ENCODE measurements around the gene DAPK2.

Gene DAPK2

DNA sequence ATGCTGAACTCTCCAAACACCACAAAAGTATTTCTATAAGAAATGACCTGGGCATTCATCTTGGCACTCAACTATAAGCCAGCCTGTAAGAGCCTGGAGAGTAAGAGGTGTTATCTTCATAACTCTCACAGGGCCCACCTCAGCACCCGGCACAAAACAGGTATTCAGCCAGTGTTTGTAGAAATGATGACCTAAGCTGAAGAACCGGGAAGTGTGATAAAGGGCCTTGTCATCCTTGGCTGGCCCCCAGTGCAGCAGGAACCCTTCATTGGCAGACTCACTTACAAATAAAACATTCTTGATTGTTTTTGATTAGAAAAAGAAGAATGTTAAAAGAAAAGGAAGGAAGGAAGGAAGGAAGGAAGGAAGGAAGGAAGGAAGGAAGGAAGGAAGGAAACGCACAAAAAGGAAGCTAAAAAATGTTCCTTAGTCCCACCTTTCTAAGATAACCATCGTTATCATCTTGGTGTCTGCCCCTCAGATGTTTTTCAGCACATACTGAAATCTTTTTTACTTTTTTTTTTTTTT is 52.1 kb downstream of the DAPK2 start:
- DNase-seq: no peak

DNA sequence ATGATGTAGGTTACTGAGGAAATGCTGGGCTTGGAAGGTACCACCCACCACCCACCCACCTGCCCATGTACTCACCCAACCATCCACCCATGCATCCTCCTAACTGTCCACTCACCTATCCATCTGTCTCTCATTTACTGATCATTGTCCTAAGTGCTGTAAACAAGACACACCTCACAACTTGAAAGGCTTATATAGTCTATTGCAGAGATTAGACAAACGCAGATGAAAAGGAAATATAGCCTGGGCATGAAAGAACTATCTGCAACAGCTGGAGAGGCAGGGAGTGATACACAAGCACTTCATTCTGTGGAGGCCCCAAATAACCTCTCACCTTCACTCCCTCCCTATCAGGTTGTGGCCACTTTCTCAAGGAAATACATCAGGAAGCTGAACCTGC is 54.0 kb downstream of the DAPK2 start:
- no peak for DNase-seq

DNA sequence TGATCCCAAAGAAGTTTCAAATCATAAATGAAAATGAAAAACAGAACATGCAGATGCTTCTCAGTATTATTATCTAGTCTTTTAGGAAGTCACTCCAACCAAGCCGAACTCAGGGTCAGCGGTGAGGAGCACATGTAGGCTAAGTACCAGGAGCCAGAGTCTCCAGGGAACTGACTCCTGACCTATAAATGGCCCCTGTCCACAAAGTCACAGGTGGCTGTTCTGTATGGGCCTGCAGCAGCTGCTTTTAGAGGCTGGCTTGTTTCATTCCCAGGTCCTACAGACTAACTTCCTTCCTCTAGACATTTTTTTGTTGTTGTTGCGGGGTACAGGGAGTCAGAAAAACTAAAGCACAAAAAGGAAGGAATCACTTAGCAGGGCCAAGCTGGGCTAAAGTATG is 54.6 kb downstream of the DAPK2 start:
- DNase-seq: no peak

DNA sequence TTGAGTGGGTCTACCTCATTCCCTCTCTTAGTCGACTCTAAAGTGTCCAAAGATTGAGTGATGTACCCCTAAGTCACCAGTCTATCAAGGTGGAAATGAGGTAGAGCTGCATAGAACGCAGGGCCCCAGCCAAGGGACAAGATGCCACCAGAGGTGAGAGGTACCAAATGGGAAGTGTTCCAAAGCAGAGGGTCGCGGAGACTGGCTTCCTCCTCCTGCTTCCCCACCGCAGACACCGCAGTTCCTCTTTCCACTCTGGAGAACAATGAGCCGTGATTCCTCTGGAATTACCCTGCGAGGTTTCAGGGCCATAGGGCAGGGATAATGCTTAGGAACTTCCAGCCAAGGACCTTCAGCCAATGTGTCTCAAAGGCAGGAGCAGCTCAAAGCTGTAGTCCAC is 55.8 kb downstream of the DAPK2 start:
- no peak for DNase-seq

DNA sequence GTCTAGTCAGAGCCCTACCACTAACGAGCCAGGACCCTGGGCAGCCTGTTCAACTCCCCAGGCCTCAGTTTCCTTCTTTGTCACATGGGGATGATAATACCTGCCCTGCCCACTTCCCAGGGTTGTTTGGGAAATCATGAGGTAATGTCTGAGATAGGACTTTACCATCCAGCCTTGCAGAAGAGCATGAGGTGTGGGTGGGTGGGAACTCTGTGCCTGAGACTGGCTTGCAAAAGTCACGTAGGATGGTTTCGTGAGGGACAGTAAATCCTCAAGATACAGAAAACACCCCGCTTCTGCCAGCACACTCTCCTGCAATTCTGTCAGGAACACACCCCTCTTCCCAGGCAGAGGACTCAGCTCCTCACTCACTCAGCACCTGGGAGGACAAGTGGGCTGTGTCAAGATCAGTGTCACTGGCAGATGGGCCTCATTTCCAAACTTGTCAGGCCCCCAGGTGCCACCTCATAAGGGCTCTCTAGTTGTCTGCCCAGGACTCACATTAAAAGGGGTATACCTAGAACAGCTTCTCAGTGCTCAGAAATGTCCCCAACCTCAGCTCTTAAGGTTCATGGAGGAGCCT is 58.4 kb downstream of the DAPK2 start:
- no peak for DNase-seq

DNA sequence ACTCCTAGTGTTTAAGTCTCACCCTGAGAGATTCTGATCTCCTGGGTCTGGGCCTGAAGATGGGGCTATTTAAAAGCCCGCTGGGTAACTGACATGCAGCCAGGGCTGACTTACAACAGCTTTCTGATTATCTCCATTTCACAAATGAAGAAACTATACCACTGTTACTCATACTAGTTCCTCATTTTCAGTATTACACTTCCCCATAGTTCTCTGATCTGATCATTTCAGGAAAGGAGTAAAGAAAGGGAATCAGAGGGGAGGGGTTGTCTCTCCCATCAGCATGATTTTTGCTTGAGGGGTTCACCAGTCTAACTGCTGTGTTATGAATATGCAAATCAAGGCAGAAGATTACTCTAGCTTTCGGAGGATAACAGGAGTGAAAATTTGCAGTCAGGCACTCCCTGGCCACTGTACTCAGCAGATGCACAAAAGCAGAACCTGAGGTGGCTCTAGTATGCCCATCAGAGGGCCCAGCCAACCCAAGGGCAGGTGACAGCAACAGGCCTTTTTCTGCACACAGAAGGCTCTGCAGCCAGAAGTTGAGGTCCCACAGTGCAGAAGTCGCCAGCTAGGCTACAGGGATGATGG is 59.4 kb downstream of the DAPK2 start:
- DNase-seq: no peak

DNA sequence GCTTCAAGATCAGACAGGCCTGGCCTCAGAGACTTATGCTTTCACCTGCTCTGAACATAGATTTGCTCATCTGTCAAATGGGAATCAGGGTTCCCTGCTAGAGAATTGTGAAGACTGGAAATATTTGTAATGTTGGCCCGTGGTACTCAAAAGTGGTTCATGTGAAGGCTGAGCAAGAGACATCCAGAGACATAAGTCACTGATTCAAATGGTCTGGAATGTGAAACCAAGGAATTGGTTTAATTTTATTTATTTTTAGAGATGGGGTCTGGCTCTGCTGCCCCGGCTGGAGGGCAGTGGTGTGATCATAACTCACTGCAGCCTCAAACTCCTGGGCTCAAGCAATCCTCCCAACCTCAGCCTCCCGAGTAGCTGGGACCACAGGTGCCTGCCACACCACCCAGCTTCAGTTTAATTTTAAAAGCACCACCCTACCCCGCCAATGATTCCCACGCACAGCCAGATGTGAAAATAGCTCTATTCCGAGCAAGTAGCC is 60.1 kb downstream of the DAPK2 start:
- no peak for DNase-seq

DNA sequence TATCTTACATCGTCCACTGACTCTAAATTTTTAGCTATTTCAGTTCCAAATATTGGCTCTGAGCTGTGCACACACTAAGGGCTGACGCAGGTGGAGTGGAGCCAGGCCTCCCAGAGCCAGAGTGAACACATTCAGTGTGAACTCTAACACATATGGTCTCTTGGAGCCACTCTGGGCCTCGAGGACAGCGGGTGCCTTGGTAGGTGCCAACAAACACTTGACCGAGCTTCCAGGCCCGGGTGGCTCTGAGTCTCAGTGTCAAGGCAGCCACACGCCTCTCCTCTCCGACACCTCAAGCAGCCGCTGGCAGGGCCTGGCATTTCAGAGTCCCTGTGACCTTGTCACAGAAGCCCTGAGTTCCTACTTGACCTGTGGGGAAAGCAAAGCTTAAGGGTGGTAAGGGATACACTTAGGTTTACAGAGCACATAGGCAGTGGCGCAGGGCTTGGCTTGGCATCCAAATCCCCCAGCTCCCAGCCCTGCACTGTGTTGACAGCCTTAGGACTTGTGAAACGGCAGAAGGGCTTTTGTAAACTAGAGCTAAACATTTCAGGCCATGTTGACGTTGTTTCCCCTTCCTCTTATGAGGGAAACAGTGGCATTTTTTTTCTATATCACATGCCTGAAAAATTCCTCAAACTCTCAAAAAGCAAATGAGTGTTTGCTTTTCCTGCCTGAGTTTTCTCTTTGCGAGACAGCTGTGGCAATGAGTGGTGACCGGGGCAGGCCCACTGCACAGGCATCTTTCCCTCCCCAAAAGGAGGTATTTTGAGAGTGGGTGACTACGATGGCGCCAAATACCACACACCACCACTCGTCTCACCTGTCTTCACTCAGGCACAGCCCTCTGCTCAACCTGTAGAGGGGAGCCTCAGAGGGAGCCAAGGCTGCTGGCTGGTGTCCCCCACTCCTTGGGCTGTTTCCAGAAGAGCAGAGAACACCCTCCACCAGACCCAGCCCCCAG is 60.8 kb downstream of the DAPK2 start:
- DNase-seq: no peak

DNA sequence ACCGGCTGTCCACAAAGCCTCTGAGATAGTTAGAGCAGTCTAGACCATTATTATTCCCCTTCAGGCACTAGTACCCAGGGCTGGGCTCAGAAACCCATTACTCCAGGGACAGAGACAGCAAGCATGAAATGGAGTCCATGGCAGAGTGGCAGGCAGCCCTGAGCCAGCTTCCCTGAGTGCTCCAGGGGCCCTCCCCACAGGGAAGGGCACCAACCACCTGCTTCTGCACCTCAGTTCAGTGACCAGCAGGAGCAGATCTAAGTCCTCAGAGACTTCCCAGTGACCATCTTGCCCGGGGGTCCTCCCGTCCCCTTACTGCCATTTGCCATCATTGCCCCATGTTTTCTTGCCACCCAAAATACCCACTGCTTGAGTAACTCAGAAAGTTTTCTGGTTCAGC is 62.0 kb downstream of the DAPK2 start:
- DNase-seq: no peak

DNA sequence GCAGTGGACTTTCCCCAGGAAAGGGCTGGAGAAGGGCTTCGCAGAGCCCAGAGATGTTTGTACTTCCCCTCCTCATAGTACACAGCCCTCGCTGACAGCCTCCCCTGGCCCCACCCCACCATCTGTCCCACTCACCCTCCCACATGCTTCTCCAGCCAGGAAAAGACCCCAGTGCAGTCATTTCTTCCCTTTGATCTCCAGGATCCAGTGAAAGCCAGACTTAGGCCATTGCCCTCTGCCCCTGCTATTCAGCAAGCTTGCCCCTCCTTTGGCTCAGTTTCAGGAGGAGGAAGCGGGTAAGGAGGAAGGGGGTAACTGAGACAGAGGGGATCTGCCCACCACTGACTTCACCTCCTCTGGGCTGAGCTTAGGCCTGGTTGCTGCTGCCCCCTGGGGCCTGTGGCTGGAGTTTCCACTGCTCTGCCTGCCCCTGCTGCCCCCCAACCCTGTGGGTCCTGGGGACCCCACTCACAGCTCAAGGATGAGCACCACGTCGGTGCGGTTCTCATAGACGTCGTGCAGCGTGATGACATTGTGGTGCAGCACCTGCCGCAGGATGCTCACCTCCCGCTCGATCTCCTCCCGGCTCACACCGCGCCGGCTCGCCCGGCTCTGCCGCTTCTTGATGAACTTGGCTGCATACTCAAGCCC is 63.1 kb downstream of the DAPK2 start:
- DNase-seq: no peak

DNA sequence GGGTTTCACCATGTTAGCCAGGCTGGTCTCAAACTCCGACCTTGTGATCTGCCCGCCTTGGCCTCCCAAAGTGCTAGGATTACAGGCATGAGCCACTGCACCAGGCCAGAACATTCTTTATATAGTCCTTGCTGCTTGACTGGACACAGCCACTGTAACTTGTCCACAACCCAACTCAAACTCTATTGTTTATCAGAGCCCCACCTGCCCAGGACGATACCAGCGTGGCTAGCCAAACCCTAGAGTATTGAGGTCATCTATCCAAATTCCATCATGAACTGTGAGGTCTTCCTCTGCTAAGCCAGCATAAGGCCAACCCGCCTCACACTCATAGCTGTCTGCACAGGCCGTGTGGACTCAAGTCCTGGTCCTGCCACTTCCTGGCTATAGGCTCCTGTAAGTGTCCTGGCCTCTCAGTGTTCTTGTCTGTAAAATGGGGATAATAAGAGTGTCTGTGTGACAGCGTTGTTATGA is 63.9 kb downstream of the DAPK2 start:
- no peak for DNase-seq

DNA sequence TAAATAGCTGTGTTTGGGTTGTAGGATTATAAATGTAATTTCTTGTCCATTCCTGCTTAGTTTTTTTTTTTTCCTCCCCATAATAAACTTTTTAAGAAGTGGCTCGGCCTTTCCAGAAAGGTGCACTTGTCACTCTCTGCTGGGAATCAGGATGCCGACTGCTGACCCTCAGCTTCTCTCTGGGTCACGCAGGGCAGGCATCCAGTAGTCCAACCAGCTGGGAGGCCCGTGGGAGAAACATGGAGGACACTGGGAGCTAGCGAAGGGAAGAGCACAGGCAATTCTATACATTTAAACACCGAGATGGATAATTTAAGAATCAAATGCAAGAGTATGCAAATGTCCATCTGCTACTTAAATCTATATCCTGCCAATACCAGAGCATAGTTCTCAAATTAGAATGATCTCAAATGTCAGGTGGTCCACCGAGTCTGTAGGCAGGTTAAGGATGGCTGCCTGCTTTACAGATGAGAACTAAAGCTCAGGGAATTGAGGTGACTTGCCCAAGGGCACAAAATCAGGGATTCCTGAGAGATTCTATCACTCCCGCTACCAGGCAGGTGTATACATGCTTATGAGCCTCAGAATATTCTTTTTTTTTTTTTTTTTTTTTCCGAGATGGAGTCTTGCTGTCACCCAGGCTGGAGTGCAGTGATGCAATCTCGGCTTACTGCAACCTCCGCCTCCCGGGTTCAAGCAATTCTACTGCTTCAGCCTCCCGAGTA is 64.5 kb downstream of the DAPK2 start:
- DNase-seq: no peak

DNA sequence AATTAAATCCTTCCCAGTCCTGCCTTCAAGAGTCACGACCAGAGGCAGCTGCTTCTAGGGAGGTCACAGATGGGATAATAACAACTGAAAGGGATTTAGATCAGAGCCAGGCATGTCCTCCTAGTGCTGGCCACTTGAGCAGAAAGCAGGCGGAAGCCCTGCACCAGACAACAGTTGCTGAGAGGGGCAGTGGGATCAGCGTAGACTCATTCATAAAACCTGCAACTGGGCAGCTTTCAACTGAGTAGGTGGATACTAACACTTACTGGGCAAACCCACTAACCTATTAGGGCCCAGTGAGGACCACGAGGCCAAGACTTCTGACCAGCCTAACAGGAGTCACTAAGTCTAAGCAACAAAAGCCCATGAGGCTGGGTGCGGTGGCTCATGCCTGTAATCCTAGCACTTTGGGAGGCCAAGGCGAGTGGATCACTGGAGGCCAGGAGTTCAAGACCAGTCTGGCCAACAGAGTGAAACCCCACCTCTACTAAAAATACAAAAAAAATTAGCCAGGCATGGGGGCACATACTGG is 67.0 kb downstream of the DAPK2 start:
- no peak for DNase-seq

DNA sequence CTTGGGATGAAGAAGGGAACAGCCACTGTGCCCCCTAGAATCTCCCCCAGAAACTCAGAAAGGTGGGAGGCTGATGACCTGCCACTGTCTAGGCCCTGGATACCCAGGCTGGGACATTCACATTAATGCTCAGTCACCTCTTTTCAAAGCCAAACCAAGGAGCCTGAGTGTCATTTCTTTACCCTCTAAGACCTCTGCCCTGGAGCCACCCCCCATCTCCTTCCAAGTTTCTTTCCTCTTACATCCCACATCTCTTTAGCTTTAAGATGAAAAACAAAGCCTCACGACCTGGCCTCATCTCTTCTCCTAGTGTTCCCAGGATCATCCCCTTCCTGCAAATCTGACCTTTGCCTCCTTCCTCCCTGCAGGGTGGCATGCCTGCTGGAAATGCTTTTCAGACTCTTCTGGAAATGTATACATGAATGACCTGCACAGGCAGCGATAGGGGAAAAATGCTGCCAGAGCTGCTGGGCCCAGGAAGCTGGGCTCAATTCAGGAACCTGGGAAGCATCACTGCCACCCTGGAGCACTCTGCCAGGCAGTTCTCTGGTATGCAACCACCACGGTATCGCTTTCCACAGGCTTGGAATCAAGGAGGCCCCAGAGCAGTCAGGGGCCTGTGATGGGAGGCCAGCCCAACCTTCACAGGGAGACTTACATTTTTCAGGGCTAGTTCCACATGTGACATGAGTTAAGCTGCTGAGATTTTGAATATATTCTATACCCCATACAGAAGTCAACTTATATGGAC is 67.6 kb downstream of the DAPK2 start:
- no peak for DNase-seq

DNA sequence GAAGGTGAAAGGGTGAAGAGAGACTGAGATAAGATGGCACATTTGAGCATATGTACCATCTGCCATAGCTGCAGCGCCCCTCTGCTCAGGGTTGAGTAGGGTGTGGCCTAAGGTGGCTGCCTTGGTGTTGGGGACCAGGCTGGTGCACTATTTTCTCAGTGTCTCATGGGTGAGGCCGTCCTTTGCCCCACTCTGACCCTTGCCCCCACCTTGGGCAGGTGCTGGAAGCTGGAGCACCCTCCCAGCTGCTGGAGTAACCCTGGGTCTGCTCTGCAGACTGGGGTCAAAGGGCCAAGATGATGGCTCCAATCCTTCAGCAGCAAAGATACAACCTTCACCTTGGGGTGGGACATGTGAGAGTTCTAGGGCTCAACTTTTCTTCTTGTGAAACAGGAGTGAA is 69.2 kb downstream of the DAPK2 start:
- DNase-seq: no peak

DNA sequence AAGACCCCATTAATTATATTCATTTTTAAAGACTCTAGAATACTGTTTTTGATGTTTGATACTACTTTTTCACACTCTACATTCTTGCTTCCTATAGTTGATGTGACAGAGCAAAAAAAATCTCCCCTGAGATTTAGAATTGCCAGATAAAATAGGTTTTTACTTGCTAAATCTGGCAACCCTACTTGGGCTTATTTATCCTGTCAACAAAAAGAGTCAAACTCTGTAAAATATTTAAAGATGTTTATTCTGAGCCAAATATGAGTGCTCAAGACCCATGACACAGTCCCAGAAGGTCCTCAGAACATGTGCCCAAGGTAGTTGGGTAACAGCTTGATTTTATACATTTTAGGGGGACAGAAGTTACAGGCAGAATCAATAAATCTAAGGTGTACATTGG is 72.3 kb downstream of the DAPK2 start:
- DNase-seq: no peak

DNA sequence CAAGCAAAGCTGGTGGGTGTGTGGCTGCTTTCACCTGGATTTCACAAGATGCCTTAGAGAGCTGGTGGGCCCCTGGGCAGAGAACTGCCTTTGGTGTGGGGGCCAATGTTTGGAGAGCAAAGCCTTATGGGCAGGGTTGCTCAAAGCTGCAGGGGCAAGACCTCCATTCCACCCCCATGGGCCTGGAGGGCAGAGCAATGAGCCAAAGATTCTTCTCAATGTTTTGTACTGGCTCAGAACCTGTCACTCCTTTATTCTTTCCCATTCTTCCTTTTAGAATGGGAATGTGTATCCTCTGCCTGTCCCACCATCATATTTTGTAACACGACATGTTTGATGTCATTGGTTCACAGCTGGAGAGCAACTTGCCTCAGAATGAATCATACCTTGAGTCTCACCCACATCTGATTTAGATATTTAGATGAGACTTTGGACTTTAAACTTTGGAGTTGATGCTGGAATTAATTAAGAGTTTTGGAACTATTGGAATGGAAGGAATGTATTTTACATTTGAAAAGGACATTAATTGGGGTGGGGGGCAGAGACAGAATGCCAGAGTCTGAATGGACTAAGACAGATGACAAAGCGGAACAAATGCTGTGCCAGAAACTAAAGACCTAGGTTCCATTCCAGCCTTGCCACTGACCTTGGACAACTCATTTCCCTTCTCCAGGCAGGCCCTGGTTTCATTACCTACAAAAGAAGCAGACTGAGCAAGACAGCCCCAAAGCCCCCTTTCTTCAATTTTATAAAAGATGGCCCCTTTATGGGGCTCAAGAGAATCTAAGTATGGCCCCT is 72.9 kb downstream of the DAPK2 start:
- DNase-seq: no peak

DNA sequence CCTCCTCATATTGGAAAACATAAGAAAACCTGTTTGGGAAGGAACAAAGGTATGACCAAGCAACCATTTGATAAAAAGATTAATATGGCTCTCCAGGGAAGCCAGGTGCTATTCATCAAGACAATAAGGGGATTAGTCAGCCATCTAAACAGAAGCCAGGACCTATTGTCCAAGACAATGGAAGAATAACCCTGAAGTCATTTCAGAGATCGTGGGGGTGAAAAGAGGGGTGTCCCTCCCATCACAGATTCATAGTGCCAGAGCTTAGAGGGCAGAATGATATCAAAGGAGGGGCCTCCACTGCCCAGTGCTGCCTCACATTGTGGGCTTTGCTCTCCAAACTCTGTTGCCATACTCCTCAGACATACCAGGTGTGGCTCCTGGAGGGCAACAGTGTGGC is 73.5 kb downstream of the DAPK2 start:
- no peak for DNase-seq

DNA sequence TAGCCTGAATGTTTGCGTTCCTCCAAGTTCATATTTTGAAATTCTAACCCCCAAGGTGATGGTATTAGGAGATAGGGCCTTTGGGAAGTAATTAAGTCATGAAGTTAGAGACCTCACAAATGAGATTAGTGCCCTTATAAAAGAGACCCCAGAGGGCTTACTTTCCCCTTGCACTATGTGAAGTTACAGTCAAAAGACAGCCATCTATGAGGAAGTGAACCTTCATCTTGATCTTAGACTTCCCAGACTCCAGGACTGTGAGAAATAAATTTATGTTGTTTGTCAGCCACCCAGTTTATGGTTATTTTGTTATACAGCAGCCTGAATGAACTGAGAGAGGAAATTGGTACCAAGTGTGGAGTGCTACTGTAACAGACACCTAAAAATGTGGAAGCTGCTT is 74.4 kb downstream of the DAPK2 start:
- DNase-seq: no peak

DNA sequence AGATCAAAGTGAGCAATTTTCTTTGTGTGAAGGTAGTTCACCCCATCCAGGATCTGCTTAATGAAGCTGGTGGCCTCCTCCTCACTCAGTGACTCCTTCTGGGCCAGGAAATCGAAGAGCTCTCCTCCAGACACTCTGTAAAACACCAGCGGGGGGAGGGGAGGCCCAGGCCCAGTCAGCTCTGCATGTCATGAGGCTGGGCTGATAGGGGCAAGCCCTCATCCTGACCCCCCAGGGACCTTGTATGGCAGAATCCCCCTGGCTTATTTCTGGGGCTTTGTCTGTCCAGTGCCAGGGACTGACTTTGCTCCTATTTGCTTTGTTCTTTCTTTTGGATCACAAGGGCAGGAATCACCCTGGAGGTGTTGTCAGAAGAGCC is 74.9 kb downstream of the DAPK2 start:
- DNase-seq: no peak

Data from T1000 (cell line).